Heart left ventricle (tissue), 16 donors: ENCODE results near the gene NSUN7. TPM values are rescaled to one million over a fixed set of nuclear protein-coding genes. Genes with fewer than 3 reads are reported as not detected.

Source experiments
- ATAC-seq, 4 donors: fragments of 200-7000 bp; cut with Tn5 transposase; one replicate each; pipeline ENCODE4 v1.9.1; 2020 to 2022; ENCODE audit warnings: moderate library complexity in 4 of 4, mild to moderate bottlenecking in 3 of 4, moderate number of reproducible peaks in 1 of 4
- DNase-seq, 5 donors: peaks; one replicate each; pipeline ENCODE4 v3.0.0-alpha.2; 2020
- H3K27ac ChIP-seq, 12 donors: fragments of 200-600 bp; sonication (generic) in 4 of 12; one replicate each; pipeline versions ENCODE4 v1.5.0 to v1.8.0; 2016 to 2022; ENCODE audit warnings: mild to moderate bottlenecking in 2 of 12
- H3K27me3 ChIP-seq, 9 donors: fragments of 200-600 bp; sonication (generic) in 2 of 9; one replicate each; pipeline versions ENCODE4 v1.5.1 to v1.8.0; 2016 to 2022; ENCODE audit warnings: mild to moderate bottlenecking in 3 of 9
- H3K36me3 ChIP-seq, 9 donors: fragments of 200-600 bp; sonication (generic) in 2 of 9; one replicate each; pipeline versions ENCODE4 v1.5.0 to v1.8.0; 2018 to 2022; ENCODE audit warnings: mild to moderate bottlenecking in 2 of 9
- H3K4me1 ChIP-seq, 12 donors: fragments of 200-600 bp; sonication (generic) in 4 of 12; one replicate each; pipeline versions ENCODE4 v1.5.0 to v1.8.0; 2016 to 2022; ENCODE audit warnings: mild to moderate bottlenecking in 3 of 12
- H3K4me3 ChIP-seq, 12 donors: fragments of 200-600 bp; sonication (generic) in 4 of 12; one replicate each; pipeline versions ENCODE4 v1.5.0 to v1.8.0; 2017 to 2022; ENCODE audit warnings: mild to moderate bottlenecking in 9 of 12, moderate library complexity in 4 of 12
- H3K9me3 ChIP-seq, 12 donors: fragments of 200-600 bp; sonication (generic) in 4 of 12; one replicate each; pipeline versions ENCODE4 v1.5.0 to v1.8.0; 2016 to 2022; ENCODE audit warnings: mild to moderate bottlenecking in 1 of 12
- POLR2A ChIP-seq, 2 donors: fragments of 450-650 bp; IDR thresholded peaks; one replicate each; pipeline ENCODE4 v1.6.1; 2017; ENCODE audit warnings: antibody characterized with exemption in 2 of 2, mild to moderate bottlenecking in 2 of 2, moderate library complexity in 2 of 2
- WGBS, 4 donors: extraction: QIAGEN DNeasy Blood & Tissue Kit in 2 of 4; methylation state at CpG; one replicate each; pipeline versions ENCODE4 v1.1.5 to v1.1.7; 2013 to 2018; 5-methylcytosine and 5-hydroxymethylcytosine counted together
- intact Hi-C, 10 donors: fragments of 100-400 bp; cut with DNase I; formaldehyde crosslinking; loops; one replicate each; pipeline versions ENCODE4 v1.11.1 to v1.14.2; 2022
- polyA plus RNA-seq, 2 donors: library from polyadenylated mRNA; stranded (reverse); fragments of 200-250 nt; gene quantifications; one replicate each; pipeline ENCODE4 v1.2.3, GENCODE V29; 2013
- total RNA-seq, 9 donors: library from RNA; depleted of rRNA in 2 of 9; stranded (reverse); fragments of >200 nt in 2 of 9; fragmentation: NEBNext Ultra II Directional in 3 of 9; extraction: Animal tissue kit (Norgen Biotek cat#: 25700) in 3 of 9; gene quantifications; one replicate each; pipeline versions ENCODE4 v1.1.0 to v1.2.4, GENCODE V29; 2016 to 2023
- TF ChIP-seq, protein P1 (sequence below), 12 donors: fragments of 200-600 bp; sonication (generic) in 4 of 12; IDR thresholded peaks; one replicate each; pipeline versions ENCODE4 v1.5.0 to v1.8.0; 2018 to 2022; ENCODE audit warnings: antibody characterized with exemption in 12 of 12, mild to moderate bottlenecking in 5 of 12
- donor health status: ischemic (EF 13 %, LVEDD 7.1; RV severe dilation, severe dysfunction).
- donor health status: healthy with polysubstance abuse.
- donor health status: DM: no; HTN: yes; CAD: no.
- donor health status: DM: no; HTN: no; CAD: no.
- donor health status: ischemic (EF 25% LVEDD 6.9; RV normal size, moderate dysfunction).
- donor health status: ischemic (EF 25% LVEDD 5.7; RV mildly dilated, moderate dysfunction).
- donor health status: healthy.
- donor health status: DM: yes; HTN: yes; CAD: no.
- donor health status: ischemic (EF 35%, LVEDD 5.7; RV mildly dilated, moderate dysfunction).
- donor health status: nonischemic (EF 11% LVEDD 7.7; RV severe dilation, severe dysfunction).
- donor health status: DM: yes; HTN: yes; CAD: no.
- donor health status: PGD.
- donor health status: ischemic (EF 29% LVEDD 5.4; RV normal size, mild dysfunction).
- donor health status: nonischemic (EF 23%, LVEDD 6.1; RV moderate dilation, normal function).

Gene NSUN7
- total and polyA plus RNA-seq, 11 donors: 0.04 to 1.4 (median 0.20) TPM; not detected in 3

GRCh38 chr4:40840985-40841571 lies 91.3 kb downstream of the NSUN7 start:
- 79 to 90% (median 83%) methylated on average over 7 of the region's 7 CpGs for WGBS, 4 donors
- TF ChIP-seq POLR2A (IDR thresholded peaks at IDR 0.05): no peak
- TF ChIP-seq, protein P1, sequence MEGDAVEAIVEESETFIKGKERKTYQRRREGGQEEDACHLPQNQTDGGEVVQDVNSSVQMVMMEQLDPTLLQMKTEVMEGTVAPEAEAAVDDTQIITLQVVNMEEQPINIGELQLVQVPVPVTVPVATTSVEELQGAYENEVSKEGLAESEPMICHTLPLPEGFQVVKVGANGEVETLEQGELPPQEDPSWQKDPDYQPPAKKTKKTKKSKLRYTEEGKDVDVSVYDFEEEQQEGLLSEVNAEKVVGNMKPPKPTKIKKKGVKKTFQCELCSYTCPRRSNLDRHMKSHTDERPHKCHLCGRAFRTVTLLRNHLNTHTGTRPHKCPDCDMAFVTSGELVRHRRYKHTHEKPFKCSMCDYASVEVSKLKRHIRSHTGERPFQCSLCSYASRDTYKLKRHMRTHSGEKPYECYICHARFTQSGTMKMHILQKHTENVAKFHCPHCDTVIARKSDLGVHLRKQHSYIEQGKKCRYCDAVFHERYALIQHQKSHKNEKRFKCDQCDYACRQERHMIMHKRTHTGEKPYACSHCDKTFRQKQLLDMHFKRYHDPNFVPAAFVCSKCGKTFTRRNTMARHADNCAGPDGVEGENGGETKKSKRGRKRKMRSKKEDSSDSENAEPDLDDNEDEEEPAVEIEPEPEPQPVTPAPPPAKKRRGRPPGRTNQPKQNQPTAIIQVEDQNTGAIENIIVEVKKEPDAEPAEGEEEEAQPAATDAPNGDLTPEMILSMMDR (IDR thresholded peaks at IDR 0.05): peak; percentile 40 to 71 (median 56)
- peaks cover 0 to 16% (median 1%) of the 10 kb centered on the region in 9 donors for H3K36me3 ChIP-seq
- peaks cover 0 to 27% (median 12%) of the 10 kb centered on the region in 12 donors for H3K4me1 ChIP-seq
- DNase-seq (peak; percentile 63 to 82 (median 70)), ATAC-seq (peak; percentile 32 to 70 (median 66))
- H3K4me3 ChIP-seq: no peak overlapping the region
- peak overlapping the region in 2 of 12 donors; percentile 68 to 73 for H3K27ac ChIP-seq
- intact Hi-C loops: loop anchor here in 5 of 10 donors (2.0 to 10.0 kb wide), 4 partner anchors 54 to 374 kb away; partner anchors contain the start of gene APBB2 (in 1 of the 5)
- H3K27me3 ChIP-seq: no peaks in the 10 kb centered on the region
- no peaks in the 10 kb centered on the region for H3K9me3 ChIP-seq

- Histone ChIP-seq H3K9me3 (no peaks in the 10 kb centered on the region), H3K27me3 (no peaks in the 10 kb centered on the region), H3K36me3 (peaks cover 0 to 4% (median 0%) of the 10 kb centered on the region in 9 donors), H3K4me1 (peaks cover 0 to 27% (median 12%) of the 10 kb centered on the region in 12 donors), H3K4me3 (peak overlapping the region in 6 of 12 donors; percentile 2 to 41 (median 30)), H3K27ac (peak overlapping the region in 9 of 12 donors; percentile 30 to 73 (median 53))
- 39 to 68% (median 55%) methylated on average over 13 of the region's 13 CpGs for WGBS, 4 donors
- DNase-seq: peak in 2 of 5 donors; percentile 48 to 50
- peak; percentile 53 to 74 (median 64) for ATAC-seq
- TF ChIP-seq POLR2A (IDR thresholded peaks at IDR 0.05): no peak
- TF ChIP-seq, protein P1 (IDR thresholded peaks at IDR 0.05): no peak
- intact Hi-C loops: loop anchor here in 5 of 10 donors (2.0 to 10.0 kb wide), 4 partner anchors 52 to 105 kb away; no protein-coding TSS in a partner anchor
These were observed 92.6 kb downstream of the NSUN7 start for GRCh38 chr4:40842318-40842717.

GRCh38 chr4:40842725-40843423 lies 93.1 kb downstream of the NSUN7 start:
- ATAC-seq (peak; percentile 16 to 54 (median 34)), DNase-seq (no peak)
- intact Hi-C loops: loop anchor here in 5 of 10 donors (2.0 to 10.0 kb wide), 4 partner anchors 52 to 106 kb away; no protein-coding TSS in a partner anchor
- Histone ChIP-seq H3K4me1 (peaks cover 0 to 27% (median 12%) of the 10 kb centered on the region in 12 donors), H3K9me3 (no peaks in the 10 kb centered on the region), H3K36me3 (no peaks in the 10 kb centered on the region), H3K27me3 (no peaks in the 10 kb centered on the region), H3K4me3 (peak overlapping the region in 5 of 12 donors; percentile 28 to 41 (median 31)), H3K27ac (peak overlapping the region in 8 of 12 donors; percentile 30 to 73 (median 55))
- no peak for TF ChIP-seq POLR2A (IDR thresholded peaks at IDR 0.05)
- TF ChIP-seq, protein P1 (IDR thresholded peaks at IDR 0.05): no peak
- WGBS, 4 donors: 47 to 54% (median 49%) methylated on average over 14 of the region's 14 CpGs

DNA sequence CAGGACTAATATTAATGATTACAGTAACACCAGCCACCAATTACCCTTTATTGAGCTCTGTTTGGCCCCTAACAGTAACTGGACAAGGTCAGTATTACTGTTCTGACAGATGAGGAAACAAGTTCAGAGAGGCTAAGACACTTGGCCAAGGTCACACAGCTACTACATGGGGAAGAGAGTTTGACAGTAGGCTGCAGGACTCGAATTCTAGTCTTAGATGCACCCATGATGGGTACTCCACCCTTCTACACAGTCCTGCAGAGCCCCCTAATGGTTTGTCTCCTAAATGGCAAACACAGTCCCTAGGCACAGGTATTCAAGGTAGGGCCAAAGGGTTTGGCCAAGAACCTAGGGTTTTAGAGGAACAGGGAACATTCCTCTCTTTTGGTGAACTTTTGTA lies 93.9 kb downstream of the NSUN7 start:
- peak in 1 of 4 donors; percentile 35 for ATAC-seq
- WGBS, 4 donors: 86 to 96% (median 90%) methylated on average over 1 of the region's 1 CpG
- Histone ChIP-seq H3K4me3 (no peak overlapping the region), H3K27ac (no peak overlapping the region), H3K4me1 (peaks cover 0 to 27% (median 12%) of the 10 kb centered on the region in 12 donors), H3K27me3 (no peaks in the 10 kb centered on the region), H3K36me3 (no peaks in the 10 kb centered on the region), H3K9me3 (no peaks in the 10 kb centered on the region)
- intact Hi-C loops: loop anchor here in 5 of 10 donors (2.0 to 10.0 kb wide), 4 partner anchors 51 to 106 kb away; no protein-coding TSS in a partner anchor
- no peak for DNase-seq
- no peak for TF ChIP-seq POLR2A (IDR thresholded peaks at IDR 0.05)
- TF ChIP-seq, protein P1 (IDR thresholded peaks at IDR 0.05): peak in 4 of 12 donors; percentile 9 to 30 (median 18)
